NCI-H2196 treated with DMSO at 0.1 percent for 48 hours (cell line): Measurements from ENCODE around the gene ZNF217.
A peak's percentile ranks its signal among the peaks of the same experiment; 100 is the strongest.
"Not testable (repeated sequence)": the region's sequence is repeated elsewhere in the genome, so short reads cannot be mapped to it uniquely, and the experiment has no call there.

Experiments
- DNase-seq: peaks from one replicate; lab custom pipeline; 2025; ENCODE audit not compliant: unreplicated experiment; lab: John Stamatoyannopoulos, UW

Gene ZNF217

GRCh38 chr20:53598140-53599043 is 4.8 kb upstream of the ZNF217 start:
- DNase-seq = no peak

GRCh38 chr20:53597521-53598120 is 4.0 kb upstream of the ZNF217 start:
- DNase-seq = no peak

DNA sequence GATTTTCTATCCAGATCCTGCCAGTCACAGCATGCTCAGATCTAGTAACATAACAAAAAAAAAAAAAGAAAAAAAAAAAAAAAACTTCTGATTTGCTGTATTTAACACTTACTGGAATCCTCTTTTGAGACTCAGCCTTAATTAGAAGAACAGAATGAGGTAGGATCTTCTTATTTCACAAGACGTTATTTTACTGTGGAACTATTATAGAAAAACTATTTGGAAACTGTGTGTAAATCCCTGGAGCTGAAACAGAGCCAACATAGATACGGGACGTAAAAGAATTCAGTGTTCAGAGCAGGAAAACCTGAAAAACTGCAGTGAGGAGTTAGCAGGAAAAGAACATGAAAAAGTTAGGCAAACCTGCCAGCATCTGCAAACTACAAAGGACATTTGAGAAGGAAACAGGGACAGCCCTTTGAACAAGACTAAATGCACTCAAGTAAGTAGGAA is 3.4 kb upstream of the ZNF217 start:
- no peak for DNase-seq

GRCh38 chr20:53596189-53597001 is 2.8 kb upstream of the ZNF217 start:
- DNase-seq = not testable (repeated sequence)

GRCh38 chr20:53595742-53596141 is 2.1 kb upstream of the ZNF217 start:
- not testable (repeated sequence) for DNase-seq

GRCh38 chr20:53595018-53595378 is 1.4 kb upstream of the ZNF217 start:
- no peak for DNase-seq

DNA sequence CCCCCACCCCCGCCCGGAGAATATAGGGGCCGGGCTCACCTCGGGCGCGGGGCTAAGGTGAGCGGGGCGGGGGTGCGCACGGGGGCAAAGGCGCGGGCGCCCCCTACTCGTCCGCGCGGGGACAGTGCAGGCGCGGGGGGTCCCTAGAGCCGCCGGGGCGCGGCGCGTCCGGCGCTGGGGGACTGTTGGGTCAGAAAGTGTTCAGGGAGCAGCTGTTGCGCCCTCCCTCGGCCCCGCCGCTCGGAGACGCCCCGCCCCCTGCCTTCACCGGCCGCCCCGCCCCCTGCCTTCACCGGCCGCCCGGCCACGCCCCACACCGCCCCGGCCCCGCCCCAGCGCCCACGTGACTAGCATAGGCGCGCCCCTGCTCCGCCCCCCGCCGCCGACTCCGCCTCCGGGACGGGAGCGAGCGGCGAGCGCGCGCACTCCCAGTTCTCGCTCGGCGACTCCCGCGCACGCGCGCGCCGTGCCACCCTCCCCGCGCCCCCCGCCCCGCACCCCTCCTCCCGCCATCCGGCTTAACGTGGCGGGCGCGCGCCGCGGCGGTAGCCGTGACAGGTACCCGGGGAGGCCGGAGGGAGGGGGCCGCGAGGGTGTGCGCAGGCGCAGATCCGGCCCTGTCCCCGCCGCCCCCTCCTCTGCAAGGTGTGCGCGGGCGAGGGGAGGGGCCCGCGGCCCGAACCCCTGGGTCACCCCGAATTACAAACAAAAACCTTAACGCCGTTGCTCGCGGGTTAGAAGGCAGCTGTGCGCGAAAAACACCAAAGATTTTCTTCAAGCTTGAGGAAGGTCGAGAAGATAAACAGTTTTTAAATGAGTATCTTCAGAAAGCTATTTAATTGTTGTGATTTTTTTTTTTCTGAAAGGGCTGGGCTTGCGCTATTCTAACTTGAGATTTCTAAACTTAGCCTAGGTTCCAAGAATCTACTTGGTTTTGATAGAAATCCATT is 704 bp upstream of the ZNF217 start:
- peak; percentile 90 for DNase-seq

DNA sequence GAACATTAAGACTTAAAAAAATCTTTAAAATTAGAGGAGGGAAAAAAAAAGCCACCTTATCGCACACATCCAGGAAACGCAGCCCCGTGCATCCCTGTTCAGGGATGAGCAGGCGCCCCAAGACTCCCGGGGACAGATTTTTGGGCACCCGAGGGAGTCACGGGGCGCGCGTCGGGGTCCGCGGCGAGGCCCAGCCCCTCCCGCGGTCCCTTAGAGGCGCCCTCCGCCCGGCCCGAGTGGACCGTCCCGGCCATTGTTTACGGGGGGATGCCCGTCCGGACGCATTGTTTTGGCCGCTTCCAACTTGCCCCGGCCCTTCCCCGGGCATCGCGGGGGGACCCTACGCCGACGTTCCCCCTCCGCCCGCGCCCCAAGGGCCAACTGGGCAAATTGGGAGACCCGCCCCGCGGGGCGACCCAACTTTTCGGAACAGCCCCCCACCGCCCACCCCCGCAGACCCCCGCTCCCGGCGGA is 610 bp downstream of the ZNF217 start:
- no peak for DNase-seq

DNA sequence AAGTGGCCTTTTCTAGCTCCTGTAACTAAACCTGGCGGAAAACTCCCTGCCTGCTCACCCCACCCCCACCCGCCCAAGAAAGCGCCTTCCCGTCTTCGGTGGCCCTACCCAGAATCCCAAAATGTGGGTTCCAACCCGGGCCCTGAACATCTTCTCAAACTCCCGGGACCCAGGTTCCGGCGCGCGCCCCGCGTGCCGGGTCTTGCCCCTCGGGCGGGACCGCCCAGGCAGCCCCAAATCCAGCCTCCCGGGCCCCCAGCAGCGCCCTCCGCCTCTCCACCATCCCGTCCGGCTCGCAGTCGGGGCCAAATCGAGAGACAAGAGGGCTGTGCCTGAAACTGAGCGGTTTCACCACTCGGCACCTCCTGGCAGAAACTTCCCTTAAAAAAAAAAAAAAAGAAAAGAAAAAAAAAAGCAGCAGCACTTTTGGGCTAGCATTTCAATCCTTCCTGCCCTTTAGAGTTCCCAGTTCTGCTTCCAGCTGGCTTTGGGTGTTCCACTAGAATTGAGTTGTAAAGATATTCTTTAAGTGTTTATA is 1.1 kb downstream of the ZNF217 start:
- not testable (repeated sequence) for DNase-seq

- DNase-seq = not testable (repeated sequence)
Measured at GRCh38 chr20:53591941-53592441, 1.6 kb downstream of the ZNF217 start.

- not testable (repeated sequence) for DNase-seq
Measured at GRCh38 chr20:53591206-53591741, 2.4 kb downstream of the ZNF217 start.

DNA sequence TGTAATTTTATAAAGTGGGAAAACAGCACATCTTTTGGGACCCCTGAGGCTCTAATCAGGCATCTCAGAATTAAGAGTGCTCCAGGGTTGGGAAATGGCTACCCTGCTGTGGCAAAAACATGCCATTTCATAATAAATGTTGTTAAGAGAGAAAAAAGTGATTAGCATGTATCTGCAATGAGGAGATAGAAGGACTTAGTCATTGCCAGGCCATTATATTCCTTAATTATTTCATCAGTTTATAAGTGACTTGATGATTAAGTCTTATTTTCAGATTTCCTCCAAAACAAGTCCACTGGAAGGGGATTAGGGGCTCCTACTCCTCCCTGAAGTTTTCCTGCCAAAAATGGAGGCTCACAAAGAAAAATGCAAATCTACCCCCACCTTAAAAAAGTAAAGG is 3.0 kb downstream of the ZNF217 start:
- DNase-seq = not testable (repeated sequence)

DNA sequence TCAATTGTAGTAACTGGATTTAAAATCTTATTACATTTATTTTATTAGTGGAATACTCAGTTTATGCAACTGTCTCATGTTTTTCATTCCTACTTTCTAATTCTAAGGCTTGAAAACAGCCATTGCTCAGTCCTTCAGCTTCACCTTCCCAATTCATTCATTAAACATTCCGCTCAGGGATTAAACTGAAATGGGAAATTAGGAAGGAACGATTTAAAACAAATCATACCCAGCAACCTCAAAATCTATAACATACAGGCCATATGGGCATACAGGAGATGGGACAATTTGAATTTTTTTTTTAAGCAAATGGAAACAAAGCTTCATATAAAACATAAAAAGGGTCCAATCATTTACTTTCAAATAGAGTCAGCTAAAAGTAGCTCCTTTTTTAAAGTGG is 3.5 kb downstream of the ZNF217 start:
- not testable (repeated sequence) for DNase-seq

GRCh38 chr20:53589321-53590065 is 4.1 kb downstream of the ZNF217 start:
- DNase-seq = not testable (repeated sequence)

DNA sequence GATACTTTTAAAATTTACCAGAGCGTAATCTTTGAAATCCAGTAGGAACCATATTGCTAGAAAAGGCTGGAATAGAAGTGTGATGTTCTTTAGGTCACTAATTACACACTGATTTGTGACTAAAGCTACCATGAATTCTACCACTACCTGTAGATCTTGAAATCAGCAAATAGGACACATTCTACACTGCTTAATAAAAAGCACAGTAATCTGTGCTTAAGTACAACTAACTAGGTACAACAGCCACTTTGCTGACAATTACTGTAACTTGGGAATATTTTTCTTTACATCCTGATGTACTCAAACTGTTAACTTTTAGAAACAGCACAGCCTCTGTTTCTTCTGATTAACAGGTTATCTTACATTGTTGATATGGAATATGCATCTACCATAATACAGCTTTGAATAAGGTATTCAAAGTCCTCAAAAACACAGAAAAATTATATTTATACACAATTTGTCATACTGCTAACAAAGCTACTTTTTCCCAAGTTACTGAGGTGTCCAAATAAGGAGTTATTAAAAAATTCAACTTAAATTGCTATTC is 6.4 kb downstream of the ZNF217 start:
- DNase-seq = not testable (repeated sequence)

GRCh38 chr20:53586640-53587039 is 7.0 kb downstream of the ZNF217 start:
- no peak for DNase-seq

- not testable (repeated sequence) for DNase-seq
Measured at GRCh38 chr20:53585910-53586309, 7.7 kb downstream of the ZNF217 start.

DNA sequence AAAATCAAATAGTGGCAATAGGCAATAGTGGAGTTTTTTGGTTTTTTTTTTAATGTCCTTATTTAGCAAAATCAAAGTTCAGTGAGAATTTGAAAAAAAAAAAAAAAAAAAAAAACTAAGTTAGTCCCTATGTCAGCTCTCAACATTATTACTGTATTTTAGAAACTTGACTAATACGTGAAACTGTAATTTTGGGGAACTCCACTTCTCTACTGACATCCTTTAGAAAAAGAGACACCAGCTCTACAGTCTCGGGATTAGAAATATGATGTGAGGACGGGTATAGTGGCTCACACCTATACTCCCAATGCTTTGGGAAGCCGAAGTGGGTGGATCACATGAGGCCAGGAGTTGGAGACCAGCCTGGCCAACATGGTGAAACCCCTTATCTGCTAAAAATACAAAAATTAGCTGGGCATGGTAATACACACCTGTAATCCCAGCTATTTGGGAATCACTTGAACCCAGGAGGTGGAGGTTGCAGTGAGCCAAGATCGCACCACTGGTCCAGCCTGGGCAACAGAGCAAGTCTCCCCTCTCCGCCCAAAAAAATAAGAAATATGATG is 8.6 kb downstream of the ZNF217 start:
- not testable (repeated sequence) for DNase-seq
